Activated T-cell treated with anti-CD3 and anti-CD28 coated beads for 24 hours (primary cell): ENCODE measurements around the gene MYO7B.

Source experiments
- DNase-seq: peaks from one replicate; pipeline ENCODE4 v3.0.0-alpha.2; 2020; ENCODE audit warnings: low read depth

The MYO7B gene

DNA sequence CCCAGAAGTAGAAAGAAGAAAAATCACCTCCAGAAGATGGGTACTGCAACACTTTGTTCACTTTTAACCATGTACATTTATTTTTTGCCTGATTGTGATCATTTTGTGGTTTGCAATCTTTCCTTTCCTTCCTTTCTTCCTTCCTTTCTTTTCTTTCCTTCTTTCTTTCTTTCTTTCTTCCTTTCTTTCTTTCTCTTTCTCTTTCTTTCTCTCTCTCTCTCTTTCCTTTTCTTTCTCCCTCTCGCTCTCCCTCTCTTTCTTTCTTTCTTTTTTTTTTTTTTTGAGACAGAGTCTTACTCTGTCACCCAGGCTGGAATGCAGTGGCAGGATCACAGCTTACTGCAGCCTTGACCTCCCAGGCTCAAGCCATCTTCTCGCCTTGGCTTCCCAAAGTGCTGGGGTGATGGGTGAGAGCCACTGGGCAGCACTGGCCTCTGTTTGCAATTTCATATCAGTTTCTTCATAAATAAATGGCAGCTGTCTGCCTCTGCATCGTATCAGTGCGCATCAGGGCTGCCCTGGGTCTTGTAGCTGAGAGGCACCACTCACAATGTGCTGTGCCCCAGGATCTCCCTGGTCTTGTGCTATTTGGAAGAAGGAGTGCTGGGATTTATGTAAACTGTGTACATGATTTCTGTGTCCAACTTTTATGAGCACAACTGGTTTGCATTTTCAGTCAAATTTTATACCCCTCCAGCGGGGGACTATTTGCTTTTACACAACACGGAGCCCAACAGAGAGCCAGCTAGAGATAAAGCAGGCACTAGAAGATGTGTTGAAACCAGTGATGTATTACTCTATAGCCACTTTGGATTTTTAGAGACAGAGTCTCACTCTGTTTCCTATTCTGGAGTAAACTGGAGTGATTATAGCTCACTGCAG is 146.7 kb downstream of the MYO7B start:
- DNase-seq: no peak

- no peak for DNase-seq
These were observed 147.6 kb downstream of the MYO7B start for GRCh38 chr2:127683056-127683455.

DNA sequence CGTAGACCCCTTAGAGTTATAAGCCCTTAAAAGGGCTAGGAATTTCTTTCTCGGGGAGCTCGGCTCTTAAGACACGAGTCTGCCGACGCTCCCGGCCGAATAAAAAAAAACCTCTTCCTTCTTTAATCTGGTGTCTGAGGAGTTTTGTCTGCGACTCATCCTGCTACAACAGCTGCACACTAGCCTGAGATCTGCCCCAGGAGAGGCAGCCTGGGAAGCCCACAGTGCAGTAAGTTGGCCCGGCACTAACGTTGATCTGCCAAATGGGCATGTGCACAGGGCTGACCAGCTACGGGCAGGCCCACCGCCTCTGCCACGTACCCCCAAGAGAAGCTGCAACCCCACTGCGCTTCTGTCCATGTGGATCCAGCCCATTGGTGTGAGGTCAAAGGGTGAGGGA is 148.3 kb downstream of the MYO7B start:
- no peak for DNase-seq

- DNase-seq: no peak
These were observed 150.1 kb downstream of the MYO7B start for GRCh38 chr2:127685410-127686080.
